Epithelial cell of esophagus (primary cell): Measurements from ENCODE around the gene ADAMTS8.

Experiments
- DNase-seq: peaks from one replicate; pipeline ENCODE4 v3.0.0; 2010; ENCODE audit warnings: low read depth
- H3K4me3 ChIP-seq: 2 replicates; pipeline ENCODE4 v1.5.1; 2011; ENCODE audit warnings: mild to moderate bottlenecking, low read length, control low read depth
- CTCF ChIP-seq: IDR thresholded peaks from 2 replicates; pipeline ENCODE4 v1.5.1; 2011; ENCODE audit warnings: low read depth, mild to moderate bottlenecking, low read length, control low read depth, inconsistent platforms; ENCODE audit not compliant: insufficient read depth; ENCODE audit errors: missing control alignments

ADAMTS8 gene

DNA sequence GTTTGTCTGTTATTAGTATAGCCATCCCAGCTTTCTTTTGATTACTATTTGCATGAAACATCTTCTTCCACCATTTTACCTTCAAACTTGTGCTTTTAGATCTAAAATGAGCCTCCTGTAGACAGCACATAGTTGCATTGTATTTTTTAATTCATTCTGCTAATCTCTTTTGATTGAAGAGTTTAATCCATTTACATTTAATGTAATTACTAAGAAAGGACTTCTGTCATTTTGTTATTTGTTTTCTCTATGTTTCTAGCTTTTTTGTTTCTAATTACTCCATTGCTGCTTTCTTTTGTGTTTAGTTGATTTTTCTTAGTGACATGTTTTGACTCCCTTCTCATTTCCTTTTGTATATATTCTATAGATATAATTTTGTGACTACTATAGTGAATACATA is 70.0 kb downstream of the ADAMTS8 start:
- no peak overlapping the region for H3K4me3 ChIP-seq
- no peak for DNase-seq
- TF ChIP-seq CTCF = no peak
